Spinal cord (tissue), 10 donors: ENCODE results near the gene CBFB. TPM values are rescaled to one million over a fixed set of nuclear protein-coding genes. Genes with fewer than 3 reads are reported as not detected.

Experiments
- DNase-seq, 6 donors: peaks; one replicate each; pipeline versions ENCODE4 v3.0.0 to v3.0.0-alpha.2; 2013 to 2015; ENCODE audit warnings: low spot score in 6 of 6, low read depth in 4 of 6
- H3K27ac ChIP-seq: one replicate; pipeline ENCODE4 v1.5.1; 2013; ENCODE audit warnings: low read depth, low read length, control low read depth
- H3K27me3 ChIP-seq: one replicate; pipeline ENCODE4 v1.6.1; 2013; ENCODE audit warnings: low read length; ENCODE audit not compliant: control insufficient read depth, insufficient read depth
- H3K36me3 ChIP-seq: one replicate; pipeline ENCODE4 v1.6.1; 2013; ENCODE audit warnings: low read length; ENCODE audit not compliant: control insufficient read depth, insufficient read depth
- H3K4me1 ChIP-seq: one replicate; pipeline ENCODE4 v1.6.1; 2013; ENCODE audit warnings: low read length; ENCODE audit not compliant: control insufficient read depth, insufficient read depth
- H3K4me3 ChIP-seq: one replicate; pipeline ENCODE4 v1.5.1; 2013; ENCODE audit warnings: low read depth, low read length, control low read depth
- H3K9me3 ChIP-seq: one replicate; pipeline ENCODE4 v1.6.1; 2013; ENCODE audit warnings: low read length; ENCODE audit not compliant: control insufficient read depth, insufficient read depth
- WGBS: methylation state at CpG from one replicate; pipeline ENCODE4 v1.1.5; 2013; ENCODE audit warnings: missing lambda C conversion rate; ENCODE audit not compliant: insufficient coverage; 5-methylcytosine and 5-hydroxymethylcytosine counted together
- polyA plus RNA-seq, 2 donors: library from polyadenylated mRNA; unstranded; fragments of 120-200 nt; gene quantifications; one replicate each; pipeline ENCODE4 v1.2.1, GENCODE V29; 2013; ENCODE audit not compliant: insufficient read length in 2 of 2
- total RNA-seq, 2 donors: library from RNA; depleted of rRNA in 1 of 2; stranded (reverse); fragments of 120-200 nt in 1 of 2; fragments of >200 nt in 1 of 2; gene quantifications; one replicate each; pipeline versions ENCODE4 v1.2.3 to v1.2.4, GENCODE V29; 2013 to 2014
- donor health status: healthy.

CBFB gene
- total and polyA plus RNA-seq, 4 donors, result 36.1 to 59.4 (median 42.0) TPM

GRCh38 chr16:67015313-67015731, 13.6 kb upstream of the CBFB start:
- H3K27ac ChIP-seq, result no peak overlapping the region

GRCh38 chr16:67016143-67016542, 12.8 kb upstream of the CBFB start:
- Histone ChIP-seq H3K27ac (no peak overlapping the region), H3K9me3 (no peaks in the 10 kb centered on the region), H3K36me3 (no peaks in the 10 kb centered on the region), H3K4me1 (peaks cover 18% of the 10 kb centered on the region), H3K4me3 (no peak overlapping the region), H3K27me3 (no peaks in the 10 kb centered on the region)
- no peak for DNase-seq

More at GRCh38 chr16:67015313-67015731, 13.6 kb upstream of the CBFB start:
- H3K36me3 ChIP-seq, result no peaks in the 10 kb centered on the region
- no peak overlapping the region for H3K4me3 ChIP-seq
- H3K9me3 ChIP-seq, result no peaks in the 10 kb centered on the region
- H3K27me3 ChIP-seq, result no peaks in the 10 kb centered on the region
- DNase-seq, result no peak
- H3K4me1 ChIP-seq, result peaks cover 18% of the 10 kb centered on the region
- 94% methylated on average over 7 of the region's 9 CpGs for WGBS

DNA sequence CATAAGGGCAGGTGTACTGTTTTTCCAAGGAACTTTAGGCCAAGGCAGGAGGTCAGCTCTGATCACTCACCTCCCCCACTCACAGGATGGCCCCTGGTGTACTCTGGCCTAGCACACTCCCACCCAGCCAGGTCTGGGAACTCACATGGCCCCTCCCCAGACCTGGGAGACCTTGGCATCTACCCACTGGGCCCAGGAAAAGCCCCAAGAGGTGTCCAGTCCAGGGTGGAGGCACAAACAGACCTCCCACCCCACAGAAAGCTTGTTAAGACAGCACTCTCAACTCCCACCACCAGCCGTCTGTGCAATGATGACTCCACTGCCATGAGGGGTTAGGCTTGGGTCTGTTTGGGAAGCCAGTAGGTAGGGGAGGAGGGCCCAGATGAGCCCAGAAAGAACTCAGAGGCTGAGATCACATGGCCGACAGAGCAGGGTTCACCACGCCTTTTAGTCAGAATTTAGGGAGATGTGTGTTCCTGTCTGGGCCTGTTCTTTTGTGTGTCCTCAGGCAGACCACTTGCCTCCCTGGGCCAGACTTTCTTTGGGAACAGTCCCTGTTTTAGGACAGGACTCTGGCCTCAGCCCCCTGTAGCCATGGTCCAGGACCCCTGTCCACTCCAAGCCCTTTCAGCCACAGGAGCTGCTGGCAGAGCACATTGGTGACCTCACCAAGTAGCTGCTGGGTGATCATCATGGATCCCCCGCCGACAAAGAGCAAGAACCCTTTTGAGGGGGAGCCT, 12.1 kb upstream of the CBFB start:
- Histone ChIP-seq H3K27ac (no peak overlapping the region), H3K27me3 (no peaks in the 10 kb centered on the region), H3K4me1 (peaks cover 18% of the 10 kb centered on the region), H3K36me3 (no peaks in the 10 kb centered on the region), H3K4me3 (no peak overlapping the region), H3K9me3 (no peaks in the 10 kb centered on the region)
- 76% methylated on average over 4 of the region's 5 CpGs for WGBS
- DNase-seq, result no peak

DNA sequence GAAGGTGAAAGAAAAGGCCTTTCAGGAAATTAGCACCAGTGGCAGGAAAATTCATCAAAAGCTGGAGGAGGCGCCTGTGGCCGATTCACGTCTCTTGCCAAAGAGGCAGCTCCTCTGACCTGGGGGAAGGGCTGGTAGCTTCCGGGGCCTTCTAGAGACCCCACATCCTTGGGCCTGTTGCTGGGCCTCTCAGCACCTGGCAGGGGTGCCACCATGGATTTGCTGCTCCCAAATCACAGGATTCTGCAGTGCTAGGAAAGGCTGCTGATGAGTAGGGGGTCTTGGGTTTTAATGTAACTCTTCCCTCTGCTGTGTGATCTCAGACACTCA, 11.6 kb upstream of the CBFB start:
- Histone ChIP-seq H3K4me3 (no peak overlapping the region), H3K36me3 (no peaks in the 10 kb centered on the region), H3K4me1 (peaks cover 18% of the 10 kb centered on the region), H3K9me3 (no peaks in the 10 kb centered on the region), H3K27me3 (no peaks in the 10 kb centered on the region), H3K27ac (no peak overlapping the region)
- WGBS, result 60% methylated on average over 4 of the region's 4 CpGs
- no peak for DNase-seq

DNA sequence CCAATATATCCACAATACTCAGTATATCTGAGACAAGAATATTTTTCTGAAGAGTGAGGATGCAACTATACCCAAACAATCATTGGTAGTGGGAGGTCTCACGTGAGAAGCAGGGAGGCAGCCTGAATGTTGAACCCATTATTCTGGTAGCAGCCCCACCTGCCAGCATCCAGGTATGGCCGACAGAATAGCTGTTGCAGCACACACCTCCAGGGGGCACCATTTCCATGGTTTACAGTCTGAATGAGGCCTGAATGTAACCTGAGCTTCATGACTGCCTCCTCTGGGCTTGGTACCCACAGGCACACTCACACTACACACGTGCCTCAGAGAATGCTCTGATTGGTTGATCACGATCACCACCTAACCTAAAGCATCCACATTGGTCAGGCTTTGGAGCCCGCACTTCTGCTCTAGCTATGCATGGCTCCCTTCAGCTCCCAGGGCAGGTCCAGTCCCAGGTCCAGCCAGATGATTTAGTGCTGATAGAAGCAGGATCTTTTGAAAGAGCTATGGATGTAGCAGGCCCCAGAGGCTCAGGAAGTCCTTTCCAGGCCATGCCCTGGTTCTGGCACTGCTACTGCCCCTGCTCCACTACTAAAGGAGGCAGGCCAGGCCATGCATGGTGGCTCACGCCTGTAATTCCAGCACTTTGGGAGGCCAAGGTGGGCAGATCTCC, 11.0 kb upstream of the CBFB start:
- DNase-seq, result peak in 2 of 6 donors; percentile 63 to 87
- H3K4me1 ChIP-seq, result peaks cover 17% of the 10 kb centered on the region
- H3K4me3 ChIP-seq, result no peak overlapping the region
- H3K36me3 ChIP-seq, result no peaks in the 10 kb centered on the region
- H3K27me3 ChIP-seq, result no peaks in the 10 kb centered on the region
- H3K27ac ChIP-seq, result no peak overlapping the region
- WGBS, result 21% methylated on average over 4 of the region's 6 CpGs
- no peaks in the 10 kb centered on the region for H3K9me3 ChIP-seq

DNA sequence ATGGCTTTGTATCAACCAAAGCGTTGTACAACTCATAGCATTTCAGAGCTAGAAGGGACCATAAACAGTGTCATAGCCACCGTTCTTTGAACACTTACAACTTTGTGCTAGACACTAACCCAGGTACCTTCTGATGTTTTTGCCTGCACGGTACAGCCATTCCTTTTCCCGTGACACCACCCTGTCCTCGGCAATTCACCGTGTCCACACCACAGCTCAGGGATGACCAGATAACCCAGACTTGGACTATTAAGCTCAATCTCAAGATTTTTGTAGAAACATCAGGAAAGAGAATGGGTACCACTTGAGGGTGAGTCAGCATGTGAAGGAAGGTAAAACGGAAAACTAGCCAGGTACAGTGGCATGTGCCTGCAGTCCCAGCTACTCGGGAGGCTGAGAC, 9.8 kb upstream of the CBFB start:
- WGBS, result 90% methylated on average over 8 of the region's 8 CpGs
- Histone ChIP-seq H3K27me3 (no peaks in the 10 kb centered on the region), H3K9me3 (no peaks in the 10 kb centered on the region), H3K27ac (no peak overlapping the region), H3K4me3 (no peak overlapping the region), H3K36me3 (no peaks in the 10 kb centered on the region), H3K4me1 (peaks cover 7% of the 10 kb centered on the region)
- no peak for DNase-seq

- Histone ChIP-seq H3K27me3 (no peaks in the 10 kb centered on the region), H3K9me3 (no peaks in the 10 kb centered on the region), H3K4me3 (no peak overlapping the region), H3K27ac (no peak overlapping the region), H3K4me1 (peaks cover 6% of the 10 kb centered on the region), H3K36me3 (no peaks in the 10 kb centered on the region)
- 65% methylated on average over 2 of the region's 3 CpGs for WGBS
- DNase-seq, result no peak
These were observed 7.6 kb upstream of the CBFB start for GRCh38 chr16:67021321-67021720.

DNA sequence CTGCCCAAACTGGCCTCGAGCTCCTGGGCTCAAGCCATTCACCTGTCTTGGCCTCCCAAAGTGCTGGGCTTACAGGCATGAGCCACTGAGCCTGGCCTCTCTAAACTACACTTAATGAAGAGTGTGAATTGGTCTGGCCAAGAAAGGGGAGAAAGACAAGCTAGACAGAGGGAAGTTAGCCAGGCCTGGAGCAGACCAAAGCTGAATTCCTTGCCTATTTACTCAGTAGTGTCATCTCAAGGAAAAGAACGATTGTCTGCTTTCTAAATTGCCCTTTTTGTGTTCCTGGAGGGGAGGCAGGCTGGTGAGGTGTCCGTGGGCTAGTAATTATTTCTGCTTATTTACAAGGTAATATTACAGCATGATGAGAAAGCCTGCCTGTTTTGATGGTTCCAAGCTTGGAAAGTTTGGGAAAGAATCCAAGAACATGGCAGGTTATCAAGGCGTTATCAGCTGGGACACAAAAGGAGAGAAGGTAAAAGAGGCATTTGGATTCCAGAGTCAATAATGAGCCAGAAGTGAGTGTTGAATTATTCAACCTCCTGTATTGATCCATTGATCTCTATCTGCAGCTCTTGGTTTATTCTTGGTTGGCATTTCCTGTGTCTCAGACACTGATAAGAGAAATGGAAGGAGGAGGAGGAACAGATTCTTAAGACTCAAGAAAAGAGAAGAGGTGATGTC, 6.3 kb upstream of the CBFB start:
- WGBS, result 80% methylated on average over 1 of the region's 4 CpGs
- DNase-seq, result no peak

DNA sequence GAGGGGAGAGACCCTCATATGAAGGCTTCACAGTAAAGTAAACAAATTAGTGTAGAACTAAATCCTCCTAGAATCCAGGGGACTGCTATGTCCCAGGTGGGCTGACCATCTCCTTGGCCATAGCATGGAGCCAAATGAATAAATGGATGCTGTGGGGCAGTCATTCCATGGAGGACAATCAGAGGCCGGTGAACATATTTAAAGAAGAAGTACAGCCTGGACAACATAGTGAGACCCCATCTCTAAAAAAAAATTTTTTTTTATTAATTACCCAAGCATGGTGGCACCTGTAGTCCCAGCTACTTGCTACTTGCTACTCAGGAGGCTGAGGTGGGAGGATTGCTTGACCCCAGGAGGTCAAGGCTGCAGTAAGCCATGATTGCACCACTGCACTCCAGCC, 5.3 kb upstream of the CBFB start:
- WGBS, result no CpG with 5 or more reads among the region's 1 CpG
- DNase-seq, result no peak
- Histone ChIP-seq H3K4me3 (no peak overlapping the region), H3K36me3 (no peaks in the 10 kb centered on the region), H3K9me3 (no peaks in the 10 kb centered on the region), H3K4me1 (peaks cover 6% of the 10 kb centered on the region), H3K27me3 (no peaks in the 10 kb centered on the region), H3K27ac (no peak overlapping the region)

More for the DNA sequence above, 6.3 kb upstream of the CBFB start:
- H3K4me1 ChIP-seq, result peaks cover 6% of the 10 kb centered on the region
- H3K36me3 ChIP-seq, result no peaks in the 10 kb centered on the region
- no peaks in the 10 kb centered on the region for H3K27me3 ChIP-seq
- no peaks in the 10 kb centered on the region for H3K9me3 ChIP-seq
- no peak overlapping the region for H3K4me3 ChIP-seq
- no peak overlapping the region for H3K27ac ChIP-seq
